K562 (cell line): ENCODE data around the gene APOA1. TPM values are rescaled to one million over a fixed set of nuclear protein-coding genes. Genes with fewer than 3 reads are reported as not detected.

Source experiments
- CREM ChIP-seq: IDR thresholded peaks from 2 replicates; pipeline ENCODE4 v1.6.1; 2014; ENCODE audit warnings: antibody characterized with exemption, low read depth
- CXXC5 ChIP-seq: fragments of 250-450 bp; sonication (Bioruptor Pico); IDR thresholded peaks from 2 replicates; pipeline ENCODE4 v1.8.0; 2022; ENCODE audit warnings: inconsistent platforms, mild to moderate bottlenecking, moderate library complexity
- ELF4 ChIP-seq: fragments of 450-650 bp; formaldehyde crosslinking; IDR thresholded peaks from 2 replicates; pipeline ENCODE4 v1.4.0; 2022; ENCODE audit warnings: missing genetic modification characterization
- ESRRA ChIP-seq: fragments of 450-650 bp; IDR thresholded peaks from 2 replicates; pipeline ENCODE4 v1.6.1; 2014; ENCODE audit warnings: low read depth, mild to moderate bottlenecking, moderate library complexity, borderline replicate concordance
- HCFC1 ChIP-seq: IDR thresholded peaks from 2 replicates; pipeline ENCODE4 v1.6.1; 2012; ENCODE audit warnings: low read depth, low read length, improper control_type of control experiment
- KDM4B ChIP-seq, 2 experiments: fragments of 450-650 bp in 1 of 2; sonication (generic) in 1 of 2; IDR thresholded peaks; 2 replicates each; pipeline ENCODE4 v1.6.1; 2016 to 2017; ENCODE audit warnings: borderline replicate concordance in 2 of 2, antibody characterized with exemption in 1 of 2, low read depth in 1 of 2, mild to moderate bottlenecking in 1 of 2
- KDM5B ChIP-seq: fragments of 200-600 bp; sonication (generic); IDR thresholded peaks from 2 replicates; pipeline ENCODE4 v1.6.1; 2012; ENCODE audit warnings: low read depth, mild to moderate bottlenecking, moderate library complexity, low read length, control low read depth, inconsistent platforms; ENCODE audit not compliant: insufficient replicate concordance
- ZBTB12 ChIP-seq: fragments of 250-450 bp; sonication (Bioruptor Pico); IDR thresholded peaks from 2 replicates; pipeline ENCODE4 v1.4.0; 2020
- ZMIZ1 ChIP-seq, 2 experiments: fragments of 150-350 bp in 1 of 2; IDR thresholded peaks; 2 replicates each; pipeline ENCODE4 v1.6.1; 2012 to 2016; ENCODE audit warnings: low read depth in 2 of 2, low read length in 2 of 2, mild to moderate bottlenecking in 1 of 2, moderate library complexity in 1 of 2
- polyA plus RNA-seq, 8 experiments: library from polyadenylated mRNA; depleted of rRNA in 4 of 8; stranded (reverse) in 5 of 8; unstranded in 3 of 8; fragments of >200 nt; fragmentation: Nextera tagmentation in 2 of 8; fragmentation: Illumina TruSeq in 1 of 8; extraction: Ambion mirVana in 2 of 8; extraction: Trizol in 1 of 8; gene quantifications; 2 replicates each; pipeline versions ENCODE4 v1.2.1 to v1.2.3, GENCODE V29; 2011 to 2014; ENCODE audit warnings: inconsistent platforms in 1 of 8, missing spikeins in 1 of 8
- total RNA-seq, 7 experiments: library from RNA; depleted of rRNA in 6 of 7; stranded (reverse); fragments of >200 nt in 6 of 7; fragmentation: Illumina TruSeq in 2 of 7; extraction: Trizol in 2 of 7; gene quantifications; 2 replicates each; pipeline versions ENCODE4 v1.2.1 to v1.2.3, GENCODE V29; 2011 to 2021; ENCODE audit warnings: low replicate concordance in 1 of 7
- TF ChIP-seq, protein P1 (sequence below): IDR thresholded peaks from 2 replicates; pipeline ENCODE4 v1.6.1; 2014; ENCODE audit warnings: antibody characterized with exemption
- TF ChIP-seq, protein P2 (sequence below): sonication (generic); formaldehyde crosslinking; IDR thresholded peaks from 2 replicates; pipeline ENCODE4 v1.8.1; 2023; ENCODE audit warnings: mild to moderate bottlenecking, missing genetic modification reagents

Gene APOA1
- total and polyA plus RNA-seq, 9 of the 15 experiments (the other 6 are each of a cell fraction or from before 2014, with no cell fraction given): 1.8 TPM; not detected in 8

- TF ChIP-seq ZMIZ1 (IDR thresholded peaks at IDR 0.05; ENCODE audit: low read depth in 2 of 2, low read length in 2 of 2) (0 out of 4 replicates have a peak, but pooled peaks of 1 of the 2 experiments have one; percentile 22), ZBTB12 (peak; percentile 87), CREM (peak; percentile 93), HCFC1 (peak; percentile 56), KDM5B (peak; percentile 75), ELF4 (0 out of 2 replicates have a peak, but pooled peaks have one; percentile 52), CXXC5 (CRISPR knock-in tag) (peak; percentile 59), KDM4B (IDR thresholded peaks at IDR 0.05; ENCODE audit: borderline replicate concordance in 2 of 2, low read depth in 1 of 2) (peak in 1 of 2 experiments; percentile 39; a peak in 1 of 4 replicates), ESRRA (peak; percentile 60; the same call in 1 of the 2 replicates)
- TF ChIP-seq, protein P1, sequence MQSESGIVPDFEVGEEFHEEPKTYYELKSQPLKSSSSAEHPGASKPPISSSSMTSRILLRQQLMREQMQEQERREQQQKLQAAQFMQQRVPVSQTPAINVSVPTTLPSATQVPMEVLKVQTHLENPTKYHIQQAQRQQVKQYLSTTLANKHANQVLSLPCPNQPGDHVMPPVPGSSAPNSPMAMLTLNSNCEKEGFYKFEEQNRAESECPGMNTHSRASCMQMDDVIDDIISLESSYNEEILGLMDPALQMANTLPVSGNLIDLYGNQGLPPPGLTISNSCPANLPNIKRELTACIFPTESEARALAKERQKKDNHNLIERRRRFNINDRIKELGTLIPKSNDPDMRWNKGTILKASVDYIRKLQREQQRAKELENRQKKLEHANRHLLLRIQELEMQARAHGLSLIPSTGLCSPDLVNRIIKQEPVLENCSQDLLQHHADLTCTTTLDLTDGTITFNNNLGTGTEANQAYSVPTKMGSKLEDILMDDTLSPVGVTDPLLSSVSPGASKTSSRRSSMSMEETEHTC: no peak
- TF ChIP-seq, protein P2, sequence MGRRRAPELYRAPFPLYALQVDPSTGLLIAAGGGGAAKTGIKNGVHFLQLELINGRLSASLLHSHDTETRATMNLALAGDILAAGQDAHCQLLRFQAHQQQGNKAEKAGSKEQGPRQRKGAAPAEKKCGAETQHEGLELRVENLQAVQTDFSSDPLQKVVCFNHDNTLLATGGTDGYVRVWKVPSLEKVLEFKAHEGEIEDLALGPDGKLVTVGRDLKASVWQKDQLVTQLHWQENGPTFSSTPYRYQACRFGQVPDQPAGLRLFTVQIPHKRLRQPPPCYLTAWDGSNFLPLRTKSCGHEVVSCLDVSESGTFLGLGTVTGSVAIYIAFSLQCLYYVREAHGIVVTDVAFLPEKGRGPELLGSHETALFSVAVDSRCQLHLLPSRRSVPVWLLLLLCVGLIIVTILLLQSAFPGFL (CRISPR knock-in tag): 0 out of 2 replicates have a peak, but pooled peaks have one; percentile 47
These were observed 49.5 kb downstream of the APOA1 start, which contains the start of gene ZPR1 (continued) for GRCh38 chr11:116787786-116788486.
